ENCODE data around the gene WFDC5.
"Not testable (repeated sequence)": the region's sequence is repeated elsewhere in the genome, so short reads cannot be mapped to it uniquely, and the experiment has no call there.

The WFDC5 gene

DNA sequence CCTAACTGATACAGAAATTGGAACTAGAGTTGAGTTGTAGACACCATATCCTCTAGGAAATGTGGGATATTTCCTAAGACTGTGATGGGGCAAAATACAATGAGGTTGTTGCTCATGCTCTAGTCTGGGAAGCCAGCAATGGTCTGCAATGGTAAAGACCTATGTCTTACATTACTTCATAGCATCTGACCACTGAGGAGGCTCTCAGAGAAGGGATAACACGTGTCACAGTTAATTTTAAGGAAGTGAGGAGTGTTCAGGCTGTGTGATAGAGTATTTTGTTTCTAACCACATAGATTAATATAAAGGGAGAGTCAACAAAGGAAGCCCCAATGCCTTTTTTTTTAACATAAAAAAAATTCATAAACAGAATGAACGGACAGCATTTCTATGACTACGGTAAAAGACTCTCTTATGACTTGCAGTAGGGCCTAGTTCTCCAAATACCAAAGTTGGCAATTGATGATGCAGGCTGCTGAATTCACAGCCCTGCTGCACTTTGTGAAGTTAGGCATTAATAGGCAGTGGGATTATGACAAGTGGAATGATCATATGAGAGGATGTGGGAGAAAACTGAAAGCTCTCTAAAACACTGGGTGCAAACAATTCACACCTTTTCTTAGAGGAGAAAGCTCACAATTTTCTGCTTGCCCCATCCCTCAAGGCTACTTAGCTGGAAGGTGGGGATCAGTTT lies 27.7 kb downstream of the WFDC5 start:
- no peak for DNase-seq

DNA sequence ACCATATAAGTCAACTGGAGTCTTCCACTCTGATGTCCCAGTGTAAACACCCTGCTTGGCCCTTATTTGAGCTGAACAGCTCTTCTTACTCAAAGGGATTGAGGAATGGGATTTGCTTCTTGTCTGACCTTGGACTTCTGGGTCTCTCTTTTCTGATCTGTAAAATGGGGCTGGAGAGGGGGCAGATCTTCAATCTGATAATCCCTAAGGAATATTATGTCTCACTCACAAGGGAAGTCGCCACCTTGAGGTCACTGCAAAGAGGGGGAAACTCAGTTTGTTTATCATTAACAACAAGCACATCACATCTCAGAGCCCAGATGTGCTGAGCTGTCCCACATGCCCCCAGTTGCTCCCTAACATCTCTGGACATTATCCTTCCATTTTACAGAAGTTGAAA lies 29.1 kb downstream of the WFDC5 start:
- DNase-seq = no peak

DNA sequence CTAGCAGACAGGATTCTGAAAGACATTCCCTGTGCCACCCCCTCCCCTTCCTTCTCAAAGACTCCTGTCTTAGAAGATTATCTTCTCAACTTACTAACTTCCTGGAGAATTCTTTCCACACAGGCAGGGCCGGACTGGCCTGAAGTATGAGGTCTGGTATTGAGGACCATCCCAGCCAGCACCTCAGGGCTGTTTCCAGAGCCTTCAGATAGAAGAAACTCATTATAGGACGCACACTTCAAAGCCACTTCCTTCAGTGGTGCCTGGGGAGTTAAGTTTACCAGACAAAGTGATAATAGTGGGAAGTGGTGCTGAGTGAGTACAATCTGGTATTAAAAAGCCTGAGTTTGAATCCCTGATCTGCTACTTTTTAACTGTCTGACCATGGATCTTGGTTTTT lies 29.7 kb downstream of the WFDC5 start:
- DNase-seq = no peak

DNA sequence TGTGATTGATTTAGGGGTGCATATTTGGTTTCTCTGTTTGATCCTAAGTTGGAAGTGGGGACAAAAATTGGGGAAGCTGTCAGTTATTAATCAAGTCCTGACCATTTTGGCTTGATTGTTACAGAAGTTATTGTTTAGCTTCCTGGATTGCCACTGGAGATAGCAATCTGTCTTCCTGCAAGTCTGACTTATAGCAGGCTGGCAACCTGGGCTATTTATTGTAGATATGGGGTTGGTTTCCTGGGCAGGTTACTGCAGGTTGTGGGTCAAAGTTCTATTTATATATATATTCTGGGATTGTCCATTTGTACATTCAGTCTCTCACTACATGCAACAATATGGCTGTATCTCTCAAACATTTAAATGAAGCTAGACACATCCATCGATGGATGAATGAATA lies 31.8 kb downstream of the WFDC5 start:
- no peak for DNase-seq

DNA sequence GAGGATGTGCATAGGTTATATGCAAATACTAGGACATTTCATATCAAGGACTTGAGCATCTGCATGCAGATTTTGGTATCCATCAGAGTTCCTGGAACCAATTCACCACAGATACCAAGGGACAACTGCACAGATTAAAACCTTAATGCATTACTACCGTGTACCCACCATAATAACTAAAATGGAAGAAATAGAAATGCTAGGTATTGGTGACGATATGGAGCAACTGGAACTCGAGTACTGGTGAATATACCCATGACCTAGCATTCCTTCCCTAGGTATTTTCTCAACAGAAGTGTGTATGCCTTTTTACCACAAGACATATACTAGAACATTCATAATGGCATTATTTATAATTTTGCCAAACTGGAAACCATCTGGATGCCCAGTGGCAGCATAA lies 32.5 kb downstream of the WFDC5 start:
- DNase-seq = no peak

DNA sequence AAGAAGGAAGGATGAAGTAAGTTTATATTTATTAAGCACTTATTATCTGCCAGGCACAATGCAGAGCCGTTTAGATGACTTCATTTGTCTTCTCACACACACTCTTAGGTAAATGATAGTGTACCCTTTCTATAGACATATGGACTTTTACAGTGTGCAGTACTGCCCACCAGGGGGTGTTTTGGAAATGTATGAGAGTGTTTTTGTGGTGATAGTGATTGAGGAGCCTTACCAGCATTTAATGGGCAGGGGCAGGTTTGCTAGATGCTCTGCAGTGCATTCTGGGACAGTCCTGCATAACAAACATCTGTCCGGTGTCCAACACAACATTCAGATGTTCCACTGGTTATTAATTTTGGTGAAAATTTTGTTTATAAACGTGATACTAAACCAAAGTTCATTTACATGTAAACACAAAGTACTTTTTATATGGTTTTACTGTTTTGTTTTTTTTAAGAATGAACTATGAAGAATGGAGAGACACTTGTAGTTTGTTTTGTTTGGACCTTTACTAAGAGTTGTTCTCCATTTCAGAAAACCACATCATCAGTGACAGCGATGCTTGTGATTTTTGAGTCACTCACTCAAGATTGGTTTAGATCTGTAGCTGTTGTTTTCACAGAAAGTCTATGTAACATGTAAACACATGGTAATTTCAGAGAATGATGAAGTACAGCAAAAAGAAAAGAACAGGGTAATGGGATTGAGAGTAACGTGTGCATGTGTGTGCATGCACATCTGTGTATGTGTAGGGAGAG lies 33.9 kb downstream of the WFDC5 start:
- no peak for DNase-seq

DNA sequence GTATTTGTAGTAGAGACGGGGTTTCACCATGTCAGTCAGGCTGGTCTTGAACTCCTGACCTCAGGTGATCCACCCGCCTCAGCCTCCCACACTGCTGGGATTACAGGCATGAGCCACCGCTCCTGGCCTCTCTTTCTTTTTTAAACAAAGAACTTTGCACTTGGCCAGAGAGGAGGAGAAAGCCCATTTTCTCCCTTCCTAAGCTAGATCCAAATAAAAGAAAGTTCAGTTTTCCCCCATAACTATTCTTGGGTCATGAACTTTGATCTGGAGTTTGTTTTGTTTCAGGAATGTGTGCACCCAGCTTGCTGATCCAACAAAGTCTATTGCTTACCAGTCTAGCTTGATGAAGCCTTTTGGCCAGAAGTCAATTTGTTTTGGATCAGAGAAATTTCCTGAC lies 37.4 kb downstream of the WFDC5 start:
- DNase-seq = no peak

DNA sequence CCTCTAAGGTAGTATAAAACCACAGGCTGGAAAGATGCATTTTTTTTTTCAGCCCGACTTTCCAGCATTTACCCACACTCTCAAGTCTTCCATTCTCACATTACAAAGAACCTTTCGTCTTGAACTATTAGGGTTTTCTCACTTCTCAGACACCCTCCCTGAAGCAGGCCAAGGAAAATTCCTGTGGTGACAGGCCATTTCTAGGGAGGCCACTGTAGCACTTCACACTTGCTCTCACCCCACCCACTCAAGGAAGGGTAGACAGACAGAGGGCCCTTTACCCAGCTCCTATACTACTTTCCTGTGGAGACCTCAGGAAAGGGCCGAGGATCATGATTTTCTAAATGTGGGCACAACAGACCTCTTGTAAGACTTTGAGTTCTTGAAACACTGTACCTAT lies 41.8 kb downstream of the WFDC5 start:
- no peak for DNase-seq

DNA sequence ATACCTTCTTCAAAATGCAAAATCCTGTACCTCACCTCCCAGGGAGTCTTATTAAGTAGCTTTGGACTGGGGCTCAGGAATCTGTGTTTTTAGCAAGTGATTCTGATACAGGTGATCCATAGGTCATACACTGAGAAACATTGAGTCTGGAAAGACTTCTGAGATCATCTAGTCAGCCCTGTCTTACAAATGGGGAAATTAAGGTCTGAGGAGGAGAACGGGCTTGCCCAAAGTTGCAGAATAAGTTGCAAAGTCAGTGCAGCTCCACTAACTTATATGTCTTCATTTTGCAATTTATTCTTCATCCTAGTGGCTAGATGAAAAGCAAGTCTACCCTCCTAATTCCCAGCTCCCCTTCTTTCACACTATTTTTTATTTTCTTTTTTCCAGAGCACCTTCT lies 42.9 kb downstream of the WFDC5 start:
- DNase-seq = no peak

DNA sequence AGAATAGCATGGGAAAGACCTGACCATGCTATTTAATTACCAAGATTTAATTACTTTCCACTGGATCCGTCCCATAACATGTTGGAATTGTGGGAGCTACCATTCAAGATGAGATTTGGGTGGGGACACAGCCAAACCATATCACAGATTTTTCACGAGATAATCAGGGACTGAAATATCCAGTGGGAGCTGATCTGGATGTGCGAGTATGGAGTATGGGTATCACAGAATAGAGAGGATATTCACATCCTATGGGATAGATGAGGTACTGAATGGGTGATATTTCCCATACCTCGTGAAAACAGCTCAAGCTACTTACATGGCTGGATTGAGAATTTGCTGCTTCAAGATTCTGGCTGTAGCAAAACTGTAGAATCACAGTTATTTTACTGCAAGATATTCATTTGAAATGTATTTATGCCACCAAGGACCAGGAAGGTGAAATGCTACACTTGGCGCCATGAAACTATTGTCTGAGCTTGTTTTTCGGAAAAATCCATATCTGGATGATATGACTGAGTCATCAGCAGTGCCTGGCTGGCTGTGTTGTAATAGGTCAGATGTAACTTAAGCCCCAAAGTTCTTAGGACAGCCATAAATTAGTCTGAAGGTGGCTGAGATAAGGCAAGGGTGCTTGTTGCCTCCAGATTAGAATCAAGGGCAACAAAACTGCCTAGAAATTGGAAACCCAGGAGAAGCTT lies 43.9 kb downstream of the WFDC5 start:
- no peak for DNase-seq

DNA sequence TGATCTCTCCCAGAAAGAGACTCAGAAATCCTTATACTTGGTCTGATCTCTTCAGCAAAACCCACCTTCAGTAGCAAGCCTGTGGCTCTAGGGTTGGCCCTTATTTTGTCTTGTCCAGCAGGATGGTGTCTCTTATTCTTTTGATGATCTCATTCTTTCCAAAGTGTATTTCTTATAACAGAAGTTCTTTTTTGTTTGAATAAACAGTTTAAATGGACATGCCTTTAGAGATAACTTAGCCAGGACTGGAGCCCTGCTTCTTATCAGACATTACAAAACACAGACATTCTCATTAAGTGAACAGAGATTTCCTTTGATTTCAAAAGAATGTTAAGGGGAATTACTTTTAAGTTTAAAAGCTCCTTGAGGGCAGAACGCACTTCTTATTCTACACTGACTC lies 45.7 kb downstream of the WFDC5 start:
- no peak for DNase-seq

DNA sequence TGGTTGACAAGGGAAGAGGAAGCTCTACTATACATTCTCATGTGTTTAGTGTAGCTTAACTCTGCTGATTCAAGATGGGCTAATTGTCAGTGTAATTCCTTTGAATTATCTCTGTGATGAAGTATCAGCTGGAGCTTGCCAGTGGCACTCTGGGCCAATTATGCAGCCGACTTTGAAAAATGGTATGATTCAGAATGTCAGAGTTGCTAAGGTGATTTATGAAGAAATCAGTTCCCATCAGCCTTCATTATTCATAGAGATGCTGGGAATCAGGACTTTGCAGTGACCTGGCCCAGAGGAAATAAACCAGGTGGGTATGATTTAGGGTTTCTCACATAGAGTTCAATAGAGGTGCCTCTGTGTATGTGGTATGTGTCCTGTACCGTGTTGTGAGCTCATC lies 47.4 kb downstream of the WFDC5 start:
- DNase-seq = no peak

DNA sequence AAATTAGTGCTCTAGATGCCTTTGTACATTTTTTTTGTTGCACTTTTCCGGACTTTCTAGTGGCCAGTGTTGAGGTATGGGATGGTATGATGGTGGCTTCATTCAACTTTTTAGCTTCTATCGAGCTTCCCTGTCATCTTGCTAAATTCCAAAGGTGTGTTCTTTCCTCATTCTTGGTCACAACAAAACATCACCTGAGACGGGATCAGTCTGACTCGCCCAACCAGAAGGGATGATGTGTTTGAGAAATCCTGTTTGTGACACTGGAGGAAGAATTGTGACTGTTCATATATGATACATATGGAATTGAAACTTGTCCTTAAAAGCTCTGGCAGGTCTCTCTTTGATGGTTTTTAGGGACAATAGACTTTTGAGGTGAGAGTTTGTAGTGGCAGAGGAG lies 47.9 kb downstream of the WFDC5 start:
- DNase-seq = no peak

DNA sequence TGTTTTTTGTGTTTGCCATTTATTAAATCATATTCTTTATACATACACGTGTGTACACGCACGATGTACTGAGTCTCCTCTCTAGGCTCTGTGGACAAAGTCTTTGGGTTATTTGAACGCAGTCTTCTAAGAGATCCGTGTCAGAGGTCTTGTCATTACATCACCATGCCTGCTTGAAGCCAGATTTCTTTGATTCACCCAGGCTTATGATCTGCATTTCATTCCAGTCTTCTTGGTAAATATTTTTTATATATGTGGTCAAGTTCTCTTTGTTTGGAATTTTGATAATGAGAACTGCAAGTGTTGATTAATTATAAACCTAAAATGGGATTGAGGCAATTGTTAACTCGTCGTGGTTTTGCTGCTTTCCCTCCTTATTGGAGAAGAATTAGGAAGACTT lies 48.6 kb downstream of the WFDC5 start:
- DNase-seq = no peak

DNA sequence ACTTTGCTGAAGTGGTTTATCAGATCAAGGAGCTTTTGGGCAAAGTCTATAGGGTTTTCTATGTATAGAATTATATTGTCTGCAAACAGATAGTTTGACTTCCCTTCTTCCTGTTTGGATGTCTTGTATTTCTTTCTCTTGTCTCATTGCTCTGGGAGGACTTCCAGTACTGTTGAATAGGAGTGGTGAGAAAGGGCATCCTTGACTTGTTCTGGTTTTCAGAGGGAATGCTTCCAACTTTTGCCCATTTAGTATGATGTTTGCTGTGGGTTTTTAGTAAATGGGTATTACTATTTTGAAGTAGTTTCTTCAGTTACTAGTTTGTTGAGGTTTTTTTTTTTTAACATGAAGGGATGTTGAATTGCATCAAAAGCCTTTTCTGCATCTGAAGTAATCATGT lies 50.2 kb downstream of the WFDC5 start:
- no peak for DNase-seq

DNA sequence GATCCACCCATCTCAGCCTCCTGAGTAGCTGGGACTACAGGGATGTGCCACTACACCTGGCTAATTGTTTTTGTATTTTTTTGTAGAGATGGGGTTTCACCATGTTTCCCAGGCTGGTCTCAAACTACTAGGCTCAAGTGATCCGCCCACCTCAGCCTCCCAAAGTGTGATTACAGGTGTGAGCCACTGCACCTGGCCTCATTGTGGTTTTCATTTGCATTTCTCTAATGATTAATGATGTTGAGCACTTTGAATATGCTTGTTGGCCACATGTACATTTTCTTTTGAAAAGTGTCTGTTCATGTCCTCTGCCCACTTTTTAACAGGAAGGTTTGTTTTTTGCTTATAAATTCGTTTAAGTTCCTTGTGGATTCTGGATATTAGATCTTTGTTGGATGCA lies 51.9 kb downstream of the WFDC5 start:
- DNase-seq = not testable (repeated sequence)

DNA sequence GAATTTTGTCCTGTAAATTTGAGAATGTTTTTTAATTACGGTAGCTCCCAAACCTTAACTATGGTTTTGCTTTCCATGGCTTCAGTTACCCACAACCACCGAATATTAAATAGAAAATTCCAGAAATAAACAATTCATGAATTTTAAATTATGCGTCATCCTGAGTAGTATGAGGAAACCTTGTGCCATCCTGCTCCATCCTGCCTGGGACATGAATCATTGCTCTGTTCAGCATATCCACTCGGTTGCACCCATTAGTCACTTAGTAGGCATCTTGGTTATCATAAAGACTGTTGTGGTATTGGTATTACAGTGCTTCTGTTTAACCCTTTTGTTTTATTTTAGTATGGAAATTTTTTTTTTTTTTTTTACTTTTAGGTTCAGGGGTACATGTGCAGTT lies 53.7 kb downstream of the WFDC5 start:
- DNase-seq = no peak

DNA sequence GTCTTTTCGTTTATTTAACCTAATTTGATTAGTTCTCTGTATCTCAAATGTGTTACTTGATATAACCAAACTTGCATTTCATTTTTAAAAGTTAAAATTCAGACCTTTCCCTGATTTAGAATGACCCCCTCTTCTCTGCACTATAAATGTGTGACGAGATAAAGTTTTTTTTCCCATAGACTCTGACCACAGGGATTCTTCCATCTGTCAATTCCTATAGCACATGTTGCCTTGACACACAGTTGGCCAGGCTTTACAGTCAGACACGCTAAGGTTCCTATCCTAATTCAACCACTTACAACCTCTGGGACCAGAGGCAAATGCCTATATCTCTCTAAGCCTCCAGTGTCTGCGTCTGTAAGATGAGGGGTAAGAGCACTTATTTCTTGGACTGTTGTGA lies 54.7 kb downstream of the WFDC5 start:
- DNase-seq = no peak
